GM18907 (cell line): ENCODE measurements around the gene CFI.
A peak's percentile ranks its signal among the peaks of the same experiment; 100 is the strongest.

ENCODE experiments used
- ATAC-seq: cut with Tn5 transposase; IDR thresholded peaks from one replicate; pipeline ENCODE4 v1.9.1; 2021; ENCODE audit warnings: mild to moderate bottlenecking, moderate library complexity; ENCODE audit not compliant: unreplicated experiment

CFI gene

DNA sequence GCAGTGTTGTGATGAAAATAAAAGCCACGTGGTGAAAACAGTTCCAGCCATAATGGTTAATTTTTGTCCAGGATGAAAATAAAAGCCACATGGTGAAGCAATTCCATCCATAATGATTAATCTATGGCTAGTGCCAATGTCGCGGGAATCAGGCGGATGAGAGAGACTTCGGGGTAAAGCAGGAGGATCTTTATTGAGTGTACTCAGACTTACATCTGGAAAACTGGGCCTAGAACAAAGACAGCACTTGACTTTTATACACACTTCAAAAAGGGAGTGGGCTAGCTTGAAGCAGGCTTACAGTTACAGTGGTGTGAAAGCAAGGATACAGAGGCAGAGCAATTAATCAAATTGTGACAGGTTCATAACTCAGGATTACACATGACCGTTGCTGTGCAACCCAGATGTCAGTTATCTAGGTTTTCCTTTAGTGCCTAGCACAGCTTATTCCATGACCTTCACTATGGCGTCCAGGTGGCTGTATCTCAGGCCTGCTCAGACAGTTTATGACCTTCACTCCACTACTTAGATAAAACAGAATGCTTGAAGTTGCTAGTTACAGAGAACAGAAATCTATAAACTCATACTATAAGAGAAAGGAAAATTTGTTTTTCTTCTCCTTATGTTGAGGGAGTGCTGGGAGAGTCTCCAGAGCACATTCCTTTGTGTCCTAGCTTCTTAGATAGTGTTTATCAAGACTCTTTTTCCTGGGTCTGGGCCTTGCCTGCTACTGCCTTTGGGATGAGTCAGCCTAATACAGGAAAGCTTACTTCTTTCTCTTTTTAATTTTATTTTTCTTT lies 66.0 kb downstream of the CFI start:
- no peak for ATAC-seq

DNA sequence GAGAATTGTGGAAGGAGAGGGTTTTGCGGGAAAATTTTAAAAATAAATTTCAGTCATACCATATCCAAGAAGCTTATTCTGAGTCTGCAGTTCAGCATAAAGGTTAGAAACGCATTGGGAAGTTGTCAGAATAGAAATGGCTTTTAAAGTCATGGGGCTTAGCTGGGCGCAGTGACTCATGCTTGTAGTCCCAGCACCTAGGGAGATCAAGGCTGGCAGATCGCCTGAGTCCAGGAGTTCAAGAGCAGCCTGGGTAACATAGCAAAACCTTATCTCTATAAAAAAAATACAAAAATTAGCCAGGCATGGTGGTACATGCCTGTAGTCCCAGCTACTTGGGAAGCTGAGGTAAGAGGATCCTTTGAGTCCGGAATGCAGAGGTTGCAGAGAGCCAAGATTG lies 68.1 kb downstream of the CFI start:
- no peak for ATAC-seq

- no peak for ATAC-seq
Measured at GRCh38 chr4:109730619-109731545, 70.9 kb downstream of the CFI start.

- ATAC-seq, result peak; percentile 86
Measured at GRCh38 chr4:109729718-109730618, 71.8 kb downstream of the CFI start, which contains the start of gene PLA2G12A. Gene PLA2G12A (minus strand): TSS chr4:109730070. CDS start chr4:109729809, 261 bp downstream.

- no peak for ATAC-seq
Measured at GRCh38 chr4:109729117-109729717, 72.6 kb downstream of the CFI start.

GRCh38 chr4:109728385-109728784 lies 73.4 kb downstream of the CFI start:
- no peak for ATAC-seq

DNA sequence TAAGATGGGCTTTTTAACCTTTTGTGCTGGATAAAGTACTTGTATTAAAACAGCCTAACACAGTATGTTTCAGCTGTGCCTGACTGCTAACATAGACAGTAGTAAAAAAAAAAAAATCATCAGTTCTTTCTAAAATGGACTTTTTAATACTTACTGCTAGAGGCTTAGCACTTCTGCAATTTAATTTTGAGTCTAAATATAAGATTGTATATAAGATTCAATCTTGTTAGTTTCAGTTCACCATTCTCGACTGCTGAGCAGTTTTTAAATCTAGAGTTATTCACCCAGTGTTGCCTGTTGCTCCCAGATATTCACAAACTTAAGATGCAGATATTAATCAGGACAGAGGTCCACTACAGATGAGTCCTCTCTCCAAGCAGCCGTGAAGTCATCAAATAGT lies 78.7 kb downstream of the CFI start:
- ATAC-seq, result no peak

- no peak for ATAC-seq
Measured at GRCh38 chr4:109722357-109722756, 79.4 kb downstream of the CFI start.

DNA sequence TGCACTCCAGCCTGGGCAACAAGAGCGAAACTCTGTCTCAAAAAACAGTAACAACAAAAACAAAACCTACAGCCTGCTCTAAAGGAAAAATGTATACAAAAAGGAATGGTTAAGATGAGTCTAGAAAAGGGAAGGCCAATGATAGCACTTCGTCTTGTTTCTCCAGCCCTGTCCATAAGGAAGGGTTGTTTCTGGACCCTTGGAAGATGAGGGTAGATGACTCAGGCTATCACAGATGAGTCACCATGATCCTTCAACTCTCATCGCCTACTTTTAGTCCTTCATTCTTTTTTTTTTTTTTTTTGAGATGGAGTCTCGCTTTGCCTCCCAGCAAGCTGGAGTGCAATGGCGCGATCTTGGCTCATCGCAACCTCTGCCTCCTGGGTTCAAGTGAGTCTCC lies 80.8 kb downstream of the CFI start:
- no peak for ATAC-seq

DNA sequence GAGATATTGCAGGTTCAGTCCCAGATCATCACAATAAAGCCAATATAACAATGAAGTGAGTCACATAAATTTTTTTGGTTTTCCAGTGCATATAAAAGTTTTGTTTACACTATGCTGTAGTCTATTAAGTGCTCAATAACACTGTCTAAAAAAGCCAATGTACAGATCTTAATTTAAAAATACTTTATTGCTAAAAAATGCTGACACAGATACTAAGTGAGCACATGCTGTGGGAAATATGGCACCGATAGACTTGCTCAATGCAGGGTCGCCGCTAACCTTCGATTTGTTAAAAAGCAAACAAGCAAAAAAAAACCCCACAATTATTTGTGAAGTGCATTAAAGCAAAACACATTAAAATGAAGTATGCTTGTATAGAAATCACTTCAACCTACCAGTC lies 82.2 kb downstream of the CFI start:
- no peak for ATAC-seq

DNA sequence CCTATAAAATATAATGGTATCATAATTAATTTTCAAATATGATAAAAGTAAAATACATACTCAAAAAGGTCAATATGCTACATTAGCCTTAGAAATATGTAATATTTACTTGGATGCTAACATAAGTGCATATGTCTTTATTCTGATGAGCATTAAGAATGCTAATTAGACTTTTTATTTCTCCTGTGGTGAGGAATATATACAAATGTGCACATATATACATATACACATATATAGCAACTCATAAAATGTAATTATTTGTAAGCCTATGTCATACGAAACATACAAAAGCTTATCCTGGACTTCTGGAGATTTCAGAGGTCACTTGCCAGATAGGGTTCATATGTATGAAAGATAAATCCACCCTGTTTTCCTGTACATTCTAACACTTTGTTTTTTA lies 83.0 kb downstream of the CFI start:
- ATAC-seq, result no peak

GRCh38 chr4:109713500-109713899 lies 88.3 kb downstream of the CFI start:
- no peak for ATAC-seq

- ATAC-seq, result peak; percentile 75
Measured at GRCh38 chr4:109708990-109709389, 92.8 kb downstream of the CFI start.

DNA sequence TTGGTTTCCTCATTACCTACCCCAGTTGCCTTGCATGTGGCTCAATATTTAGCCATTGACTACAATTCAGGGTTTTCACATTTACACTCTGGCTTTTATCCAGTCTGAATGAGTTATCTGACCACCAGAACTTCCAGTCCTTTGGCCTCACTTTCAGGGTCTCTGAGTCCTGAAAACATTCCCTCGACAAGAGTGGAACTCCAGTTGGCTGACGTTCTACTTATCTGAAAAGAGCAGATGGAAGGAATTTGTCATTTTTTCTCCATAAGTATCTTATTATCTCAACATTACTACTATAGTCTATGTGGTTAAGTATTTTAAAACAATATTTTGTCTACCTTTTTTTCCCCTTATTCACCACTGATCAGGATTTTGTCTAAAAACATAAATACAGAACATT lies 93.4 kb downstream of the CFI start:
- ATAC-seq, result no peak

DNA sequence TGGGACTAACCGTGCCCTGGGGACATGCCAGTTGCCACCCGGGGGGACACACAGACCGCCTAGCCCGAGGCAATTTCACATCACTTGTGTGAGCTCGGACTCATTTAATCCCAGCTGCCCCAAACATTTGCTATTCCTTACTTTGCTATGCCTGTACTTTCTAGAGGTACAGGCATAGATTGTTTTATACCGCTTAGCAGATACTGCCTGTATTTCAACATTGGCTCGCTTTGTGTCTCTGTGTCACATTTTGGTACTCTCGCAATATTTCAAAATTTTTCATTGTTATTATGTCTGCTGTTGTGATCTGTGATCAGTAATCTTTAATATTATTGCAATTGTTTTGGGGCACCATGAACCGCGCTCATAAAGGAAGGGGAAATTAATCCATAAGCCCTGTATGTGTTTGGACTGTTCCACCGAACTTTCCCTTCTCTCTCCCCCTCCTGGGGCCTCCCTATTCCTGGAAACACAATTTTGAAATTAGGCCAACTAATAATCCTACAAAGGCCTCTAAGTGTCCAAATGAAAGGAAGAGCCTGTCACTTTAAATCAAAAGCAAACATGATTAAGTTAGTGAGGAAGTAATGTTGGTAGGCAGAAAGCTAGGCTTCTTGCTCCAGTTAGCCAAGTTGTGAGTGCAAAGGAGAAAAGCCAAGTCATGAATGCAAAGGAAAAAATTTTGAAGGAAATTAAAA lies 98.0 kb downstream of the CFI start:
- no peak for ATAC-seq

- peak; percentile 78 for ATAC-seq
Measured at GRCh38 chr4:109702950-109703663, 98.7 kb downstream of the CFI start, which contains the start of gene CASP6. Gene CASP6 (minus strand): TSS chr4:109703445. CDS start chr4:109703395, 50 bp downstream.

DNA sequence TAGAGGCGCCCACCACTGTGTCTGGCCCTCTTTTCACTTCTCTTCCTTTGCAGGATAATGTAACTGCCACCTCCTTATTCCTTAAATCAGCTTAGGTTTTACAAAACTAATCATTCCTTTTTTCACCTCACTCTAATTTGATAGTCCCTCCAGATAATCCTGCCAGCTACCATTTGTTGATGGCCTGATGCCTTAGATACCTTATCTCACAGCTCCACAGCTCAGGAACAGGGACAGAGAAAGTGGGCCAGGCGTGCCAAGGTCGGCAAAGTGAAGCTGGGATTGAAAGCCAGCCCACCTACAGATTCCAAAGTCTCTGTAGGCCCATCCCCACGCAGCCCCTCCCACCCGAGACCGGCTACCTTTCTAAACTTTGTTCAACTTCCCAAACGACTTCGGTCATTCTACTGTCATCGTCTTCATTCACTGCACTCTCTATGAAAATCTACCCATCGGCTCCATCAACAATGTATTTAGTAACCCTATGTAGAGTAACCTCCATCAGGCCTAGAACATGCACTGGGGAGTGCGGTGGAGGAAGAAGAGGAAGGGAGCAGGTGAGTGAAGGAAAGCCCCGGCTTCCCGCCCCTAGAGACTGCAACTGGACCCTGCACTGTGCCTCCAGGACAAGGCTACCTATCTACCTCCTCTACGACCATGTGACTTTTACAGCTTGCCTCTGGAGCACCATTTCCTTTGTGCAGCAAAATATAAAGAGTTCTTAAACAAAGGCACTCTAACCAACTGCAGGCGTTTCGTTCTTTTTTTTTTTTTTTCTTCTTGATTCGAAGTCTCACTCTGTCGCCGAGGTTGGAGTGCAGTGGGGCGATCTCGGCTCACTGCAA lies 100.0 kb downstream of the CFI start:
- ATAC-seq, result peak; percentile 2

- ATAC-seq, result no peak
Measured at GRCh38 chr4:109699553-109700225, 102.1 kb downstream of the CFI start.
